Esophagus mucosa (tissue), 1 donor: ENCODE measurements around the gene GLDC. TPM values are rescaled to one million over a fixed set of nuclear protein-coding genes. Genes with fewer than 3 reads are reported as not detected.

Experiments used
- ATAC-seq: fragments of 200-7000 bp; cut with Tn5 transposase; one replicate; pipeline ENCODE4 v1.9.1; 2020
- total RNA-seq: library from RNA; stranded (reverse); gene quantifications from one replicate; pipeline ENCODE4 v1.2.4, GENCODE V29; 2023
- donor health status: DM: yes; HTN: yes; CAD: no.

GLDC gene
- total RNA-seq, 1 donor from 2014 or later, result 28.3 TPM

DNA sequence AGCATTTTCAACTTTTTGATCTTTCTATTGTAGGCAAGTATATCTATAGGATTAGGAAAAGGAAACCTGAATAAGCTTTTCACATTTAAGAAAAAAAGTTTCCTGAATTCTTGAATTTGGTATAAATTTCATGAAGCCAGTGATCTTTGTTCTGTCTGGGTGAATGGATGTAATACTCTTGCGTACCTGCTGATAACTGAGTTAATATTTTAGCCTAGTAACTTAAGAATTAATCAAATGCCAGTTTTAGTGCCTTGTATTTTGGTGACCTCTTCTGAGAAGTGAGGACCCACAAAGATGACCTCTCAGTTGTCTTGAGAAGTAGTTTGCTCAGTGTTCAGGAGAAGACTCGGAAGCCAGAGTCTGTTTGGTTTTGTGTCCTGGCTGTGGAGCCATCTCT lies 154.7 kb downstream of the GLDC start:
- ATAC-seq, result no peak

DNA sequence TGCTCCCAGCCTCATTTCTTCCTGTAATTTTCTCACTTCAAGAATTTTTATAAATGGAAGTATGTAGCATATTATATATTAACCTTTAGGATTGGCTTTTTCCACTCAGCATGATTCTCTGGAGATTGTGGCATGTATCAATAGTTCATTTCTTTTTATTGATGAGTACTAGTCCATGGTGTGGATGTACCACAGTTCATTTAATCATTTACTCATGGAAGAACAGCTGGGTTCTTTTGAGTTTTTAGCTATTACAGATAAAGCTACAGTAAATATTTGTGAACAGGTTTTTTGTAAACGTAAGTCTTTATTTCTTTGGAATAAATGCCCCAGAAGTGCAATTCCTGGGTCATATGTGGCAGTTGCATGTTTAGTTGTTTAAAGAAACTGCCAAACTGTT lies 156.4 kb downstream of the GLDC start:
- ATAC-seq, result no peak

DNA sequence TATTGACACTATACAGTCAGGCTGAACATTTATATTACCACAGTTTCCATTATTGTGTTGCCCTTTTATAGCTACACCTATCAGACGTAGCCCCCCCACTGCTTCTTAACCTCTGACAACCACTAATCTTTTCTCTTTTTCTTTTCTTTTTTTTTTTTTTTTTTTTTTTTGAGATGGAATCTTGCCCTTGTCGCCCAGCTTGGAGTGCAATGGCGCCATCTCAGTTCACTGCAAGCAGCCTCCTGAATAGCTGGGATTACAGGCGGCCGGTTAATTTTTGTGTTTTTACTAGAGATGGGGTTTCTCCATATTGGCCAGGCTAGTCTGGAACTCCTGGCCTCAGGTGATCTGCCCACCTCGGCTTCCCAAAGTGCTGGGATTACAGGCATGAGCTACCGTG lies 157.1 kb downstream of the GLDC start:
- no peak for ATAC-seq

DNA sequence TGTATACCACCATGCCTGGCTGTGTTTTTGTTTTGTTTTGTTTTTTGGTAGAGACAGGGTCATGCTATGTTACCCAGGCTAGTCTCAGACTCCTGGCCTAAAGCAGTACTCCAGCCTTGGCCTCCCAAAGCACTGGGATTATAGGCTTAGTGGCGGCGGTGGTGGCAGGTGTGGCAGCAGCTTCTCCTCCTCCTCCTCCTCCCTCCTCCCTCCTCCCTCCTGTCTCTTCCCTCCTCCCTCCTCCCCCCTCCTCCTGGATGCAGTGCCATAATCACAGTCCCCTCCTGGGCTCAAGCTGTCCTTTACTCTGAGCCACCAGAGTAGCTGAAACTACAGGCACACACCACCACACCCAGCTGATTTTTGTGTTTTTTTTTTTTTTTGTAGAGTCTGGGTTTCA lies 161.3 kb downstream of the GLDC start:
- no peak for ATAC-seq

Other genes starting within 250 kb of the GLDC start
- 19.6 TPM for gene UHRF2, start 232.5 kb downstream of the GLDC start, total RNA-seq
- gene KDM4C, start 112.2 kb upstream of the GLDC start, total RNA-seq, result 19.2 TPM